Mesenteric fat pad (tissue), 1 donor: ENCODE measurements around the gene CAPN6. TPM values are rescaled to one million over a fixed set of nuclear protein-coding genes. Genes with fewer than 3 reads are reported as not detected.

Experiments
- DNase-seq: peaks from one replicate; pipeline ENCODE4 v3.0.0-alpha.2; 2020; ENCODE audit warnings: low spot score
- total RNA-seq: library from RNA; stranded (reverse); fragmentation: NEBNext Ultra II Directional; extraction: Animal tissue kit (Norgen Biotek cat#: 25700); gene quantifications from one replicate; pipeline ENCODE4 v1.2.1, GENCODE V29; 2021
- donor health status: DM: yes; HTN: yes; CAD: no.

CAPN6 gene
- total RNA-seq, 1 donor from 2014 or later: 0.16 TPM

- no peak for DNase-seq
Measured at GRCh38 chrX:111207851-111208250, 62.4 kb downstream of the CAPN6 start.

DNA sequence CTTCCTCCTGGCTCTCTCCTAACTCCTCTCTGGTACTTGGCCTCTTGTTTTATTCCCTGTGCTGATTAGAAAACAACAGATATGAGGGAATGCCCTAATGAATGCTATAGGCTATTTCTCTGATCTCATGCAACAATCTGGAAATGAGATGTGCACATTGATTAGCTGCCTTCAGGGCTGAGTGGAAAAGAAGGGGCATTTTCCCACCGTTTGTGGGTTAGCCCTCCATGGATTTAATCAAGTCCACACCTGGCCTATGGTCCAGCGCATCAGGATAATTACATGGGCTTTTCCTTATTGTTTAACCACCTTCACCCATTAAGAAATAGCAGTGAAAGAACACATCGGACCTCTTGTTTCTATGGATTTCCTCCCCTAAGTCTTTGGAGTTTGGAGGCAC, 70.0 kb downstream of the CAPN6 start:
- no peak for DNase-seq

GRCh38 chrX:111199505-111199904, 70.8 kb downstream of the CAPN6 start:
- DNase-seq: no peak

Other genes starting within 250 kb of the CAPN6 start
- gene PAK3, start 174.3 kb downstream of the CAPN6 start, total RNA-seq: 1.3 TPM
- not detected for gene DCX, start 141.7 kb upstream of the CAPN6 start, total RNA-seq
- gene SERTM2, start 241.2 kb upstream of the CAPN6 start, total RNA-seq: not detected